SU-DHL-6 (cell line): ENCODE data around the gene FAM181B.

ENCODE experiments used
- H2AFZ ChIP-seq: fragments of 200-600 bp; sonication (generic); 2 replicates; pipeline ENCODE4 v1.6.1; 2014; ENCODE audit warnings: low read depth, mild to moderate bottlenecking, moderate library complexity, mixed read lengths, antibody characterized with exemption, low read length; ENCODE audit not compliant: severe bottlenecking
- H3F3A ChIP-seq: fragments of 200-600 bp; shearing (Covaris generic); 2 replicates; pipeline ENCODE4 v1.6.0; 2016; ENCODE audit warnings: antibody characterized with exemption, mild to moderate bottlenecking; ENCODE audit not compliant: insufficient read depth
- H3K27ac ChIP-seq: fragments of 200-600 bp; sonication (generic); 2 replicates; pipeline ENCODE4 v1.5.1; 2016; ENCODE audit warnings: low read depth, mild to moderate bottlenecking, low read length, moderate library complexity, mixed read lengths
- H3K27me3 ChIP-seq: fragments of 200-600 bp; sonication (generic), shearing (Covaris generic); 2 replicates; pipeline ENCODE4 v1.6.0; 2014; ENCODE audit warnings: mild to moderate bottlenecking, low read length
- H3K36me3 ChIP-seq: fragments of 200-600 bp; sonication (generic); 2 replicates; pipeline ENCODE4 v1.6.1; 2014; ENCODE audit warnings: mild to moderate bottlenecking, low read length, mixed read lengths
- H3K4me2 ChIP-seq: fragments of 300-600, 200-600 bp; shearing (Covaris generic), sonication (generic); 2 replicates; pipeline ENCODE4 v1.6.0; 2014; ENCODE audit warnings: low read length, low read depth, mild to moderate bottlenecking; ENCODE audit not compliant: poor library complexity, severe bottlenecking
- H3K4me3 ChIP-seq: fragments of 200-600 bp; sonication (generic); 2 replicates; pipeline ENCODE4 v1.5.1; 2014; ENCODE audit warnings: antibody characterized with exemption, low read length, mild to moderate bottlenecking, mixed read lengths; ENCODE audit not compliant: insufficient read depth, poor library complexity, severe bottlenecking
- H3K79me2 ChIP-seq: fragments of 200-600 bp; sonication (generic); 2 replicates; pipeline ENCODE4 v1.6.1; 2014; ENCODE audit warnings: mild to moderate bottlenecking, low read length, moderate library complexity; ENCODE audit not compliant: insufficient read depth
- H3K9ac ChIP-seq: fragments of 200-600 bp; sonication (generic); 2 replicates; pipeline ENCODE4 v1.7.0; 2014; ENCODE audit warnings: mild to moderate bottlenecking, low read length
- H3K9me2 ChIP-seq: fragments of 200-600 bp; sonication (generic); replicated peaks from 2 replicates; pipeline ENCODE4 v1.6.1; 2014; ENCODE audit warnings: low read length; ENCODE audit not compliant: insufficient read depth
- H3K9me3 ChIP-seq: fragments of 200-600 bp; sonication (generic); 2 replicates; pipeline ENCODE4 v1.6.1; 2014; ENCODE audit warnings: low read length, mixed read lengths; ENCODE audit not compliant: insufficient read depth
- H4K20me1 ChIP-seq: fragments of 200-600 bp; sonication (generic); 2 replicates; pipeline ENCODE4 v1.6.1; 2014; ENCODE audit warnings: low read depth, mild to moderate bottlenecking, antibody characterized with exemption, low read length, moderate library complexity, mixed read lengths
- EZH2phosphoT487 ChIP-seq: fragments of 200-600 bp; sonication (generic), shearing (Covaris generic); conservative IDR thresholded peaks from 2 replicates; pipeline ENCODE4 v1.6.1; 2018; ENCODE audit warnings: mild to moderate bottlenecking, antibody characterized with exemption, low read length, moderate library complexity, mixed read lengths
- TF ChIP-seq, protein P1 (sequence below): fragments of 200-600 bp; sonication (generic); IDR thresholded peaks from one replicate; pipeline ENCODE4 v1.5.1; 2017; ENCODE audit warnings: antibody characterized with exemption, mild to moderate bottlenecking, low read length, moderate library complexity; ENCODE audit not compliant: insufficient read depth, poor library complexity, severe bottlenecking

Gene FAM181B

GRCh38 chr11:82776377-82776776 lies 42.7 kb upstream of the FAM181B start:
- Histone ChIP-seq H2AFZ (no peak overlapping the region), H3K9ac (no peak overlapping the region), H3K36me3 (no peaks in the 10 kb centered on the region), H3F3A (no peaks in the 10 kb centered on the region), H3K9me3 (no peaks in the 10 kb centered on the region), H3K27ac (no peak overlapping the region), H3K4me2 (no peak overlapping the region), H3K27me3 (no peaks in the 10 kb centered on the region), H3K9me2 (no peaks in the 10 kb centered on the region), H3K4me3 (no peak overlapping the region), H3K79me2 (no peaks in the 10 kb centered on the region), H4K20me1 (no peaks in the 10 kb centered on the region)
- no peak for TF ChIP-seq EZH2phosphoT487
- TF ChIP-seq, protein P1, sequence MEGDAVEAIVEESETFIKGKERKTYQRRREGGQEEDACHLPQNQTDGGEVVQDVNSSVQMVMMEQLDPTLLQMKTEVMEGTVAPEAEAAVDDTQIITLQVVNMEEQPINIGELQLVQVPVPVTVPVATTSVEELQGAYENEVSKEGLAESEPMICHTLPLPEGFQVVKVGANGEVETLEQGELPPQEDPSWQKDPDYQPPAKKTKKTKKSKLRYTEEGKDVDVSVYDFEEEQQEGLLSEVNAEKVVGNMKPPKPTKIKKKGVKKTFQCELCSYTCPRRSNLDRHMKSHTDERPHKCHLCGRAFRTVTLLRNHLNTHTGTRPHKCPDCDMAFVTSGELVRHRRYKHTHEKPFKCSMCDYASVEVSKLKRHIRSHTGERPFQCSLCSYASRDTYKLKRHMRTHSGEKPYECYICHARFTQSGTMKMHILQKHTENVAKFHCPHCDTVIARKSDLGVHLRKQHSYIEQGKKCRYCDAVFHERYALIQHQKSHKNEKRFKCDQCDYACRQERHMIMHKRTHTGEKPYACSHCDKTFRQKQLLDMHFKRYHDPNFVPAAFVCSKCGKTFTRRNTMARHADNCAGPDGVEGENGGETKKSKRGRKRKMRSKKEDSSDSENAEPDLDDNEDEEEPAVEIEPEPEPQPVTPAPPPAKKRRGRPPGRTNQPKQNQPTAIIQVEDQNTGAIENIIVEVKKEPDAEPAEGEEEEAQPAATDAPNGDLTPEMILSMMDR = no peak

DNA sequence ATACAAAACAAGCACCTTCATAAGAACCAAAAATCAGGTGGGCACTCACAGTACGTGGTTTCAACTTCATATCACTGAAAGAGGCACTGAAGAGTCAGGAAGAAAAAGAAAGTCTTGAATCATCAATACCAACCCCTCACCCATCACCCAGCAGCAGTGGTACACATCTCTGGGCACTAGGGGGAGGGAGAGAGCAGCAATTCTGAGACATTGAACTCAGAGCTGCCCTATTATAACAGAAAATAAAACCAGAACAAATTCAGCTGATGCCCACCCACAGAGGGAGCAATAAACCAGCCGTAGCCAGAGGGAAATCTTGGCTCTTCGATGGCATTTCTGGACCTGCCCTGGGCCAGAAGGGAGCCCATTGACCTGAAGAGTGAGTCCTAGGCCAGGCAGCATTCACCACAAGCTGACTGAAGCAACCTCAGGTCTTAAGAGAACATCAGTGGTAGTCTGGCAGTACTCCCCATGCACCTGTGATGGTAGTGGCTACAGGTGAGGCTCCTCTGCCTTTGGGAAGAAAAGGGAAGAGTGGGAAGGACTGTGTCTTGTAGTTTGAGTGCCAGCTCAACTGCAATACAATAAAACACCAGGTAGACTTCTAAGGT lies 42.2 kb upstream of the FAM181B start:
- Histone ChIP-seq H3K4me2 (no peak overlapping the region), H3K4me3 (no peak overlapping the region), H3K27me3 (no peaks in the 10 kb centered on the region)

DNA sequence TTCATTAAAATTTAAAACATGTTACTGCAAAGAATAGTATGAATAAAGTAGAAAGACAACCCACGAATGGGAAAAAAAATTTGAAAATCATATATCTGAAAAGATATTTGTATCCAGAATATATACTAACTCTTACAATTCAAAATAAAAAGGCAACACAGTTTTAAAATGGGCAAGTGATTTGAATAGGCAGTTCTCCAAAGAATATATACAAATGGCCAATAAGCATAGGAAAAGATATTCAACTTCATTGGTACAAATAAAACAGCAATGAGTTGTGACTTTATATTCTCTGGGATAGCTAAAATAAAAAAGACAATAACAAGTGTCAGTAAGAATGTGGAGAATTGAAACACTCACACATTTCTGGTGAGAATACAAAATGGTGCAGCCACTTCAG lies 41.6 kb upstream of the FAM181B start:
- no peak for TF ChIP-seq EZH2phosphoT487
- TF ChIP-seq, protein P1 = no peak
- Histone ChIP-seq H3K4me3 (no peak overlapping the region), H3F3A (no peaks in the 10 kb centered on the region), H4K20me1 (no peaks in the 10 kb centered on the region), H3K27ac (no peak overlapping the region), H3K27me3 (no peaks in the 10 kb centered on the region), H3K9me3 (no peaks in the 10 kb centered on the region), H3K9me2 (no peaks in the 10 kb centered on the region), H2AFZ (no peak overlapping the region), H3K9ac (no peak overlapping the region), H3K79me2 (no peaks in the 10 kb centered on the region), H3K4me2 (no peak overlapping the region), H3K36me3 (no peaks in the 10 kb centered on the region)

More for the DNA sequence above, 42.2 kb upstream of the FAM181B start:
- H3K9me2 ChIP-seq = no peaks in the 10 kb centered on the region
- H3K36me3 ChIP-seq = no peaks in the 10 kb centered on the region
- TF ChIP-seq EZH2phosphoT487 = no peak
- TF ChIP-seq, protein P1 = peak; percentile 79
- H3F3A ChIP-seq = no peaks in the 10 kb centered on the region
- H3K9me3 ChIP-seq = no peaks in the 10 kb centered on the region
- H3K27ac ChIP-seq = no peak overlapping the region
- H3K9ac ChIP-seq = no peak overlapping the region
- H2AFZ ChIP-seq = no peak overlapping the region
- no peaks in the 10 kb centered on the region for H4K20me1 ChIP-seq
- no peaks in the 10 kb centered on the region for H3K79me2 ChIP-seq
